ENCODE data around the gene MAGEF1.

Gene MAGEF1

GRCh38 chr3:184748219-184749135 is 36.6 kb upstream of the MAGEF1 start:
- peaks cover 9% of the 10 kb centered on the region for H3K27me3 Mint-ChIP-seq
- no peak overlapping the region for H3K4me3 Mint-ChIP-seq
- H3K36me3 Mint-ChIP-seq, result no peaks in the 10 kb centered on the region
- no peaks in the 10 kb centered on the region for H3K9me3 Mint-ChIP-seq
- H3K4me1 Mint-ChIP-seq, result no peaks in the 10 kb centered on the region
- no peak overlapping the region for H3K27ac Mint-ChIP-seq

DNA sequence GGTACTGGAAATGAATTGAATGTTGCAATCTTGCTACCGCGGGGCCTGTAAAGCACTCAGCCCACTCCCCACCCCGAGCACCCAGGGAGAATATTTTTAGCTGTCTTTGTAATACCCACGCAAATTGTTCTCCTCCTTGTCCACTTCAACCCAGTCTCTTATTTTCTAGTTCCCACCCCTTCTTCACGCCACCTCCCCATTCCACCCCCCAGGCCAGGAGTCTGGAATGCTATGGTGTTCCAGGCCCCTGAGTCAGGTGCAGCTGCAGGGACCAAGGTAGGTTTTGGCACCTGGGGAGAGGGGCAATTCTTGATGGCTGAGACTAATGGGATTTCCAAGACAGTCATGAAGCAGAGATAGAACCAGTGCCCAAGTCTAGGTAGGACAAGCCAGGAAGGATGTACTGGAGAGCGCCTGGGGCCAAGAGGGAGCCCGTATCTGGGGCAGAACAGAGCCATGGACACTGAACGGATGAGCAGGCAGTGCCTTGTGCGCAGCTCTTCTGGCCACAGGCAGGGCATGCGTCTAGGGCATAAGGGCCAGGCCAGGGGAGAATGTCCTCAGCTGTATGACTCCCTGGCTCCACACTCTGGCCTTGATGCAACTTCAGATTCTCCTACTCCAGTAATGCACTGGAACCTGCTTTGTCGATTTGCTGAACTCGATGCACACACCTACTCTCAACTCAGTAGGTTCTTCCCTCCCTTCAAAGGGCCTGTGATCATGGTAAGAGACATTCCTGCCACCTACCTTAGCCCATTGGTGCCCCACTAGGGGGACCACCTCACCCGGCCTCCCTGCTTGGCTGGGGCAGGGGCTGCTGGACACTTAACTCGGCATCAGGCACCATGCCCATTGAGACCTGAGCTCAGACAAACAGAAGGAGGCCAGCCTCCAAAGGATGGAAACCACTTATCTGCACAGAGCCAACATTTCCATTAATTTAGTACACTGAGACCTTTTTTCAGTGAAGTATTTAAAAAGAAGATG is 34.6 kb upstream of the MAGEF1 start:
- Mint-ChIP-seq H3K4me1 (no peaks in the 10 kb centered on the region), H3K27me3 (peaks cover 9% of the 10 kb centered on the region), H3K36me3 (no peaks in the 10 kb centered on the region), H3K27ac (no peak overlapping the region), H3K9me3 (no peaks in the 10 kb centered on the region), H3K4me3 (no peak overlapping the region)

DNA sequence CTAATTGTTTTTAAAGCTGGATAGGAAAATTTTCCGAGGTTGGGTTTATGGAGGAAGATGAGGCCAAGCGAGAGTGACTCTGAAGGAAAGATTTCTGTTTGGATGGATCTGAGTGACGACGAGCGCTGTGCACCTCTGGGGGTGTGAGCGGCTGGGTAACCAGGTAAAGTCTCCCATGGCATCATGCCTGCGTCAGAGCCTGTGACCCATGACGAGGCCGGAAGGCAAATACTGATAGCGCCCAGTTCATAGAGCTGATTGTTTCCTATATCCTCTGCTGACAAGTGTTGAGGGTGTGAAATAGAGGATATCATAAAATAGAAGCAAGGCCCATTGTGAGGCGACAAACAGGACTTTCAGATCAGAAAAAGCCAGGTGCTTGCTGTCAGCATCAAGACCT is 33.7 kb upstream of the MAGEF1 start:
- Mint-ChIP-seq H3K4me3 (no peak overlapping the region), H3K36me3 (no peaks in the 10 kb centered on the region), H3K27ac (no peak overlapping the region), H3K9me3 (no peaks in the 10 kb centered on the region), H3K4me1 (no peaks in the 10 kb centered on the region), H3K27me3 (peaks cover 9% of the 10 kb centered on the region)

- H3K4me1 Mint-ChIP-seq, result no peaks in the 10 kb centered on the region
- no peak overlapping the region for H3K4me3 Mint-ChIP-seq
- no peaks in the 10 kb centered on the region for H3K9me3 Mint-ChIP-seq
- H3K27ac Mint-ChIP-seq, result no peak overlapping the region
- peaks cover 2% of the 10 kb centered on the region for H3K27me3 Mint-ChIP-seq
- no peaks in the 10 kb centered on the region for H3K36me3 Mint-ChIP-seq
These were observed 31.4 kb upstream of the MAGEF1 start for GRCh38 chr3:184743248-184743647.

DNA sequence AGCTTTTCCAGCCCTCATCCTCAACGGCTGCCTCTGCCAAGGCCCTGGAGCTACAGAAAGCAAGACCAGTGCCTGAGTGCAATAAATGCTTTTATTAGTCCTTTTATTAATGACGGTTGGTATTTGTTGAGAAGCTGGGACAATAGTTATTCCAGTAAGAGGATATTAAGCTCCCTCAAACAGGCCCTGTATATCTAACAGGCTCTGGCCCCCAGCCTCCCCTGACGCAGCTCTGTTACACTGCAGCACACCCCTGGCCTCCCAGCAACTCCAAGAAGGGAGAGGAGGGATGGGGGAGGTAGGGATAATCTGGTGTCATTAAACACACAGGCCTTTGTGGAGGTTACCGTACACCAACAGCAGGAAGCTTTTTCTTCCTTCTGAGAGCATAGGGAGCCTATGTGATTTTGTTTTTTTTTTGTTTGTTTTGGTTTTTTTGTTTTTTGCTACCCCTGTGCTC is 30.8 kb upstream of the MAGEF1 start:
- no peaks in the 10 kb centered on the region for H3K9me3 Mint-ChIP-seq

DNA sequence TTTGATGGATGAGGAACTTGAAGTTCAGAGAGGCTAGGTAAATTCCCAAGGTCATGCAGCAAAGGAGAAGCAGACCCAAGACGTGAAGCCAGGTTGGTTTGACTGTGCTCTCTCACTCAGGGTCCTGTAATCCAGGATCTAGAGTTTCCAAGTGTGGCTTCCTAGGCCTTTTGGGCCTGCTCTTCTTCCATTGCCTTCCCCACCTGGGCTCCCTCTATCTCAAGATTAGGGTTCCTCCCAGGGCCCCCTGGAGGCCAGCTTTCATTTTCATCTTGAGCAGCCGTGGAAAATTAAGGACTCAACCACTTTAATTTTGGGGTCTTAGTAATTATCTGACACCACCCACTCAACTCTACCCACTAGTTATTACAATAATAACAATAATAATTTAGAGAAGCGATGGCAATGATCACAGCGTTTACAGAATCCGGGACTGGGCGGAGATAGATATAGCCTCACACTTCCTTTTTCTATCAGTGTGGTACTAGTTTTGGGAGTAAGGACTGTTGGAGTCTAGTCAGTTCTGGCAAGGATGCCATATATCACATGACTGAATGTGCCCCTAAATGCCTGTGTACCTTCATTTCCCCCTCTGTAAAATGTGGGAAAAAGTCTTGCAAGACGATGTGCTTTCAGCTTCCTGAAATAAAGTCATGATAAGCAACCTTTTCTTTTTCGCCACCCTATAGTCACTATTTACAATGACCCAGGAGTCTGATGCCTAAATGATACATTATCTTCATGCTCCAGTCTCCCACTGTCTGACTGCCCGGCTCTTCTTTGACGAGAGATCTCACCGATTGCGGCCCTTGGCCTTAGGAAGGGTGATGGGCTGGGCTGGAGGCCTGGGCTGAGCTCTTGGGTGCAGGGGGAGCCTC is 30.2 kb upstream of the MAGEF1 start:
- no peak overlapping the region for H3K4me3 Mint-ChIP-seq
- H3K27ac Mint-ChIP-seq, result no peak overlapping the region
- no peaks in the 10 kb centered on the region for H3K9me3 Mint-ChIP-seq
- H3K36me3 Mint-ChIP-seq, result no peaks in the 10 kb centered on the region
- H3K27me3 Mint-ChIP-seq, result no peaks in the 10 kb centered on the region
- H3K4me1 Mint-ChIP-seq, result no peaks in the 10 kb centered on the region

More for the DNA sequence above, 30.8 kb upstream of the MAGEF1 start:
- Mint-ChIP-seq H3K27ac (no peak overlapping the region), H3K36me3 (no peaks in the 10 kb centered on the region), H3K4me3 (no peak overlapping the region), H3K4me1 (no peaks in the 10 kb centered on the region), H3K27me3 (no peaks in the 10 kb centered on the region)

DNA sequence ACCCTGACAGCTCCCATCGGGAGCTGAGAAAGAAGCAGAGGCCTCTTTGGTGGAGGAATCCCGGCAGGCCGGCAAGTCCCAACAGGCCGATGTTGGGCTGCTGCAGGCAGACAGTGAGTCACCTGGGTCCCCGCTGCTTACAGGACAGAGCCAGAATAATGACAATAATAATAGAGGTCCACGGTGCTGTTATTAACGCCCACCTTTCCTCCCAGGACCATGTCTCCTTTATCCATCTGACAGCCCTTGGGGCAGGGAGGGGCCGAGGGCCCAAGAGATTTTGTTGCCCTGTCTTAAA is 29.3 kb upstream of the MAGEF1 start:
- H3K27ac Mint-ChIP-seq, result no peak overlapping the region
- no peaks in the 10 kb centered on the region for H3K27me3 Mint-ChIP-seq
- H3K4me1 Mint-ChIP-seq, result no peaks in the 10 kb centered on the region
- no peak overlapping the region for H3K4me3 Mint-ChIP-seq
- H3K36me3 Mint-ChIP-seq, result no peaks in the 10 kb centered on the region
- no peaks in the 10 kb centered on the region for H3K9me3 Mint-ChIP-seq

DNA sequence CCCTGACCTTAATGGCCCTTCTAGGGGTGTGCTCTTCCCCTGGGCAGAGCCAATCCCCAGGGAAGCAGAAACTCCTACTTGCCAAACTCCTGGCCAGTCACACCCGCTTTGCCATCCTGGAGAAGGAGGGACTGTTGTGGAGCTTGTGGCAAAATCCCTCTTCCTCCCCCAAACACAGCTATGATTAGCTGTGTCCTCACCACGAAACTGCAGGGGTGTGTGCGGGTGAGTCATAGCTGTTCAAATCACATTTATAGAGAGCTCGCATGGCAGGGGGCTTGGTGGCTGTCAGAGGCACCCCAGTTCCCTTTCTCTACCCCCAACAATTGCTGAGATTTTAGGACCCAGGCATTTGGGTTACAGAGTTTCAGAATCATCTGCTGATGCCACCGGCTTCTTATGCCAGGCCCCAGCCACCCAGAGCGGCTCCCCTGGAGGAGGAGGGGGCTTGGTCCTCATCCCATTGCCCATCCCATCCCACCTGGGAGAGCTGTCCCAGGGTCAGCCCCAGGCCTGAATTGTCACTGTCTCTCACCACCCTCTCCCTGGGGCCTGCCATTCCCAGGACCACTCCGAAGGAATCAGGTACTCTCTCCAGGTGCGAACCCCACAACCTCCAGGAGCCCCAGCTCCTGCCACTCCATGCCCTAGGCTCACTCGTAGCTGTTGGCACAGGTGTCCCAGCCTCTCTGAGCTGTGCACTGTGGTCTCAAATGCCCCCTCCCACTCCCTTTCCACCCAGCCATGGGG is 28.8 kb upstream of the MAGEF1 start:
- Mint-ChIP-seq H3K27ac (no peak overlapping the region), H3K9me3 (no peaks in the 10 kb centered on the region), H3K27me3 (no peaks in the 10 kb centered on the region), H3K4me3 (no peak overlapping the region), H3K4me1 (no peaks in the 10 kb centered on the region), H3K36me3 (no peaks in the 10 kb centered on the region)

- H3K4me1 Mint-ChIP-seq, result no peaks in the 10 kb centered on the region
- H3K4me3 Mint-ChIP-seq, result no peak overlapping the region
- no peak overlapping the region for H3K27ac Mint-ChIP-seq
- no peaks in the 10 kb centered on the region for H3K9me3 Mint-ChIP-seq
- no peaks in the 10 kb centered on the region for H3K36me3 Mint-ChIP-seq
- H3K27me3 Mint-ChIP-seq, result no peaks in the 10 kb centered on the region
These were observed 28.0 kb upstream of the MAGEF1 start for GRCh38 chr3:184739594-184740505.

GRCh38 chr3:184738982-184739381 is 27.1 kb upstream of the MAGEF1 start:
- no peaks in the 10 kb centered on the region for H3K9me3 Mint-ChIP-seq
- no peak overlapping the region for H3K27ac Mint-ChIP-seq
- no peaks in the 10 kb centered on the region for H3K4me1 Mint-ChIP-seq
- H3K4me3 Mint-ChIP-seq, result no peak overlapping the region
- no peaks in the 10 kb centered on the region for H3K27me3 Mint-ChIP-seq
- no peaks in the 10 kb centered on the region for H3K36me3 Mint-ChIP-seq

DNA sequence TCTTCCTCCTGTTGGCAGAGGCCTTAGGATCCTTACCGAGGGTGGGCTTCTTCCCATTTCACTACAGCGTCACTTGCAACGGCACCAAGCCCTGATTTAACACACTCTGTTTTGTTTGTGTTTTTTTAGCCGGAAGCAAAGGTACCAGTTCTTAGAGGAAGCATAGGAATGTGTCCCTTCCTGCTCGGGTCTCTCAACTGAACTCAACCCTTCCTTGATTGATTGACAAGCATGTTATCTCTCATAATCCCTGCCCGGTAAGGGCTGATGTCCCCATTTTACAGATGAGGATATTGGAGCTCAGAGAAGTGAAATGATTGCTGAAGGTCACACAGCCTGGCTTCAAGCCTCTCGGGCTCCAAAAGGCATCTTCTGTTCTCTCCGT is 26.6 kb upstream of the MAGEF1 start:
- H3K27me3 Mint-ChIP-seq, result no peaks in the 10 kb centered on the region
- no peak overlapping the region for H3K4me3 Mint-ChIP-seq
- H3K27ac Mint-ChIP-seq, result no peak overlapping the region
- no peaks in the 10 kb centered on the region for H3K36me3 Mint-ChIP-seq
- no peaks in the 10 kb centered on the region for H3K4me1 Mint-ChIP-seq
- no peaks in the 10 kb centered on the region for H3K9me3 Mint-ChIP-seq

- Mint-ChIP-seq H3K4me3 (no peak overlapping the region), H3K4me1 (no peaks in the 10 kb centered on the region), H3K27ac (no peak overlapping the region), H3K36me3 (no peaks in the 10 kb centered on the region), H3K27me3 (no peaks in the 10 kb centered on the region), H3K9me3 (no peaks in the 10 kb centered on the region)
These were observed 26.0 kb upstream of the MAGEF1 start for GRCh38 chr3:184737641-184738505.

DNA sequence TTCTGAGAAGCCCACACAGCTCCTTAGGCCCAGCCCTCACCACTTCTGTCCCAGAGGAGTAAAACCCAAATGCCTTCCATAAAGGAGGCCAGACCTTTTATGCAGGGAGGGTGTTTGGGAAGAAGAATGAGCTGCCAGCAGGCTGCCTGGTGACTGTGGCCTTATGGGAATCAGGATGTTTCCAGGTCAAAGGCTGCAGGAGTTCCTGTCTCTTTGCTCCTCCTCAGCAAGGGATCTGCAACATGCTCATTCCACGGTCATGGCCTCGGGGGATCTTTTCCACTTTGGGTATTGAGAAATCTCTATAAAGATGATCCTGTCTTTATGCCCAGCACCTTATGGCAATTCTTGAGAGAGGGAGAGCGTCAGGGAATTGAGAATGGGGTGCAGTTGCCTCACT is 25.2 kb upstream of the MAGEF1 start:
- Mint-ChIP-seq H3K27ac (no peak overlapping the region), H3K4me3 (no peak overlapping the region), H3K4me1 (no peaks in the 10 kb centered on the region), H3K27me3 (no peaks in the 10 kb centered on the region), H3K36me3 (no peaks in the 10 kb centered on the region), H3K9me3 (no peaks in the 10 kb centered on the region)

All from activated naive CD4-positive, alpha-beta T cell treated with anti-CD3 and anti-CD28 coated beads, Interleukin-2, amount 50 U/mL, for 24 hours (primary cell).